ENCODE data around the gene C4B.
"Not testable (repeated sequence)": the region's sequence is repeated elsewhere in the genome, so short reads cannot be mapped to it uniquely, and the experiment has no call there.

Gene C4B

GRCh38 chr6:31969712-31970603, 44.6 kb upstream of the C4B start:
- H3K4me3 ChIP-seq (ENCODE audit: low read depth, low read length) = no peak overlapping the region
- TF ChIP-seq CTCF (IDR thresholded peaks at IDR 0.05; ENCODE audit: borderline replicate concordance, insufficient read depth, low read depth, low read length) = no peak

- H3K4me3 ChIP-seq (ENCODE audit: low read depth, low read length) = peak overlapping the region; percentile 55
- TF ChIP-seq CTCF (IDR thresholded peaks at IDR 0.05; ENCODE audit: borderline replicate concordance, insufficient read depth, low read depth, low read length) = no peak
Measured at GRCh38 chr6:31970604-31971271, 43.9 kb upstream of the C4B start.

- peak overlapping the region; percentile 55 for H3K4me3 ChIP-seq (ENCODE audit: low read depth, low read length)
- no peak for TF ChIP-seq CTCF (IDR thresholded peaks at IDR 0.05; ENCODE audit: borderline replicate concordance, insufficient read depth, low read depth, low read length)
Measured at GRCh38 chr6:31971279-31971992, 43.2 kb upstream of the C4B start.

- TF ChIP-seq CTCF (IDR thresholded peaks at IDR 0.05; ENCODE audit: borderline replicate concordance, insufficient read depth, low read depth, low read length) = no peak
Measured at GRCh38 chr6:31971993-31972708, 42.4 kb upstream of the C4B start, which contains the start of gene DXO. Gene DXO, minus strand, starts transcription at chr6:31972138. Its CDS starts 463 bp downstream, at chr6:31971675.

GRCh38 chr6:31972709-31973350, 41.8 kb upstream of the C4B start:
- peak overlapping the region; percentile 55 for H3K4me3 ChIP-seq (ENCODE audit: low read depth, low read length)
- no peak for TF ChIP-seq CTCF (IDR thresholded peaks at IDR 0.05; ENCODE audit: borderline replicate concordance, insufficient read depth, low read depth, low read length)

More at GRCh38 chr6:31971993-31972708, 42.4 kb upstream of the C4B start, which contains the start of gene DXO:
- H3K4me3 ChIP-seq (ENCODE audit: low read depth, low read length) = peak within 1 kb of the TSS; percentile 55

GRCh38 chr6:31976065-31976464, 38.5 kb upstream of the C4B start:
- not testable (repeated sequence) for H3K4me3 ChIP-seq (ENCODE audit: low read depth, low read length)

All from GM12875 (cell line).